Activated B cell treated with CpG ODN at 0.5 μM for 24 hours (primary cell): ENCODE results near the gene PRPF8. TPM values are rescaled to one million over a fixed set of nuclear protein-coding genes. Genes with fewer than 3 reads are reported as not detected.
"Not testable (repeated sequence)": the region's sequence is repeated elsewhere in the genome, so short reads cannot be mapped to it uniquely, and the experiment has no call there.

ENCODE experiments used
- ATAC-seq: fragments of 200-7000 bp; cut with Tn5 transposase; one replicate; pipeline ENCODE4 v1.10.0; 2021; ENCODE audit warnings: low read depth, mild to moderate bottlenecking, moderate library complexity
- CTCF ChIA-PET: fragments of 350-600 bp; sonication (Branson Sonifier 250); formaldehyde crosslinking; loops from one replicate; lab custom pipeline; 2021; ENCODE audit warnings: antibody characterized with exemption; lab: Charles Lee
- POLR2A ChIA-PET: fragments of 350-600 bp; sonication (Branson Sonifier 250); formaldehyde crosslinking; loops from one replicate; lab custom pipeline; 2021; ENCODE audit warnings: antibody characterized with exemption; lab: Charles Lee
- DNase-seq: peaks from one replicate; pipeline ENCODE4 v3.0.0; 2022
- H3K27ac Mint-ChIP-seq: one replicate; pipeline ENCODE4 v1.8.0; 2020; ENCODE audit warnings: mixed read lengths
- H3K27me3 Mint-ChIP-seq: one replicate; pipeline ENCODE4 v1.8.0; 2021; ENCODE audit warnings: mixed read lengths
- H3K36me3 Mint-ChIP-seq: one replicate; pipeline ENCODE4 v1.8.0; 2021; ENCODE audit warnings: low read depth, mixed read lengths
- H3K4me1 Mint-ChIP-seq: one replicate; pipeline ENCODE4 v1.8.0; 2021; ENCODE audit warnings: mixed read lengths
- H3K4me3 Mint-ChIP-seq: one replicate; pipeline ENCODE4 v1.8.0; 2020; ENCODE audit warnings: mild to moderate bottlenecking, mixed read lengths
- H3K9me3 Mint-ChIP-seq: one replicate; pipeline ENCODE4 v1.8.0; 2020; ENCODE audit warnings: mixed read lengths
- CTCF ChIP-seq: fragments of 200-600 bp; IDR thresholded peaks from one replicate; pipeline ENCODE4 v1.8.0; 2022; ENCODE audit warnings: antibody characterized with exemption, mild to moderate bottlenecking
- intact Hi-C: fragments of 100-400 bp; cut with micrococcal nuclease; formaldehyde crosslinking; loops from one replicate; pipeline ENCODE4 v1.15.1; 2024
- total RNA-seq: library from RNA; stranded (reverse); gene quantifications from 2 replicates; pipeline ENCODE4 v1.2.3, GENCODE V29; 2022

The PRPF8 gene
- total RNA-seq, 1 donor from 2014 or later, result 442 TPM

- Mint-ChIP-seq H3K36me3 (no peaks in the 10 kb centered on the region), H3K27ac (no peak overlapping the region), H3K4me1 (peaks cover 20% of the 10 kb centered on the region), H3K9me3 (no peaks in the 10 kb centered on the region), H3K4me3 (no peak overlapping the region), H3K27me3 (peaks cover 26% of the 10 kb centered on the region)
- DNase-seq (no peak), ATAC-seq (no peak)
- POLR2A ChIA-PET, result interaction anchor here (0.6 kb wide), 1 partner anchor 111 kb away, joined by 7 read pairs; no protein-coding TSS in a partner anchor
- intact Hi-C loops, result no loop called here
- CTCF ChIA-PET, result interaction anchor here (1.1 to 1.9 kb wide), 2 partner anchors 42 to 43 kb away, joined by 4 to 5 read pairs; no protein-coding TSS in a partner anchor
- no peak for TF ChIP-seq CTCF
Measured at GRCh38 chr17:1711804-1712203, 27.1 kb upstream of the PRPF8 start.

- ATAC-seq (no peak), DNase-seq (no peak)
- CTCF ChIA-PET, result interaction anchor here (1.1 kb wide), 1 partner anchor 41 kb away, joined by 4 read pairs; no protein-coding TSS in a partner anchor
- POLR2A ChIA-PET, result no interaction called here
- H3K9me3 Mint-ChIP-seq, result no peaks in the 10 kb centered on the region
- intact Hi-C loops, result no loop called here
- TF ChIP-seq CTCF, result no peak
- H3K27ac Mint-ChIP-seq, result no peak overlapping the region
- H3K4me1 Mint-ChIP-seq, result peaks cover 16% of the 10 kb centered on the region
- peak overlapping the region; percentile 66 for H3K4me3 Mint-ChIP-seq
- H3K27me3 Mint-ChIP-seq, result peaks cover 26% of the 10 kb centered on the region
- H3K36me3 Mint-ChIP-seq, result no peaks in the 10 kb centered on the region
Measured at GRCh38 chr17:1710807-1711553, 26.3 kb upstream of the PRPF8 start.

- H3K27ac Mint-ChIP-seq, result no peak within 1 kb of the TSS
- peak within 1 kb of the TSS; percentile 66 for H3K4me3 Mint-ChIP-seq
- no peaks in the 10 kb centered on the region for H3K9me3 Mint-ChIP-seq
- no peaks in the 10 kb centered on the region for H3K36me3 Mint-ChIP-seq
- no peak for DNase-seq
- intact Hi-C loops, result no loop called here
- ChIA-PET POLR2A (no interaction called here), CTCF (no interaction called here)
- no peak for TF ChIP-seq CTCF
- H3K4me1 Mint-ChIP-seq, result peaks cover 15% of the 10 kb centered on the region
- ATAC-seq, result peak; percentile 26
- peaks cover 27% of the 10 kb centered on the region for H3K27me3 Mint-ChIP-seq
Measured at GRCh38 chr17:1709971-1710806, 25.5 kb upstream of the PRPF8 start, which contains the start of gene TLCD2. TLCD2 (minus strand) TSS chr17:1710377; CDS start chr17:1710242, 135 bp downstream.

- intact Hi-C loops, result no loop called here
- Mint-ChIP-seq H3K9me3 (no peaks in the 10 kb centered on the region), H3K4me3 (no peak overlapping the region), H3K27me3 (peaks cover 31% of the 10 kb centered on the region), H3K4me1 (peaks cover 10% of the 10 kb centered on the region), H3K27ac (no peak overlapping the region), H3K36me3 (no peaks in the 10 kb centered on the region)
- no peak for ATAC-seq
- ChIA-PET CTCF (no interaction called here), POLR2A (no interaction called here)
- no peak for TF ChIP-seq CTCF
- DNase-seq, result no peak
Measured at GRCh38 chr17:1709403-1709951, 24.8 kb upstream of the PRPF8 start.

- ATAC-seq, H3K27ac Mint-ChIP-seq, DNase-seq, CTCF ChIA-PET, POLR2A ChIA-PET, H3K9me3 Mint-ChIP-seq, H3K4me1 Mint-ChIP-seq, intact Hi-C loops, H3K36me3 Mint-ChIP-seq: not testable (repeated sequence)
- Mint-ChIP-seq H3K4me3 (peak overlapping the region; percentile 11), H3K27me3 (peaks cover 29% of the 10 kb centered on the region)
Measured at GRCh38 chr17:1708791-1709346, 24.2 kb upstream of the PRPF8 start.
